Activated gamma-delta T cell treated with anti-CD3 and anti-CD28 coated beads, Interleukin-2, amount 50 U/mL, for 16 hours (primary cell): ENCODE results near the gene ADCY7.
A peak's percentile ranks its signal among the peaks of the same experiment; 100 is the strongest.

Experiments used
- DNase-seq: peaks from one replicate; pipeline ENCODE4 v3.0.0-alpha.2; 2020; ENCODE audit warnings: low read depth

ADCY7 gene

GRCh38 chr16:50313596-50314478 lies 47.5 kb downstream of the ADCY7 start:
- DNase-seq: peak; percentile 43

GRCh38 chr16:50314665-50315064 lies 48.3 kb downstream of the ADCY7 start:
- no peak for DNase-seq

- no peak for DNase-seq
These were observed 49.1 kb downstream of the ADCY7 start for GRCh38 chr16:50315346-50315997.

GRCh38 chr16:50316102-50316847 lies 49.9 kb downstream of the ADCY7 start:
- no peak for DNase-seq

GRCh38 chr16:50316848-50317630 lies 50.7 kb downstream of the ADCY7 start:
- DNase-seq: no peak

GRCh38 chr16:50318796-50319578 lies 52.6 kb downstream of the ADCY7 start:
- DNase-seq: no peak

- no peak for DNase-seq
These were observed 54.0 kb downstream of the ADCY7 start for GRCh38 chr16:50320310-50320709.

- no peak for DNase-seq
These were observed 56.0 kb downstream of the ADCY7 start for GRCh38 chr16:50322333-50322732.

GRCh38 chr16:50323335-50324011 lies 57.1 kb downstream of the ADCY7 start:
- DNase-seq: no peak

GRCh38 chr16:50324345-50324744 lies 58.0 kb downstream of the ADCY7 start:
- DNase-seq: no peak

GRCh38 chr16:50326264-50326663 lies 59.9 kb downstream of the ADCY7 start:
- DNase-seq: no peak

- DNase-seq: peak; percentile 56
These were observed 60.6 kb downstream of the ADCY7 start for GRCh38 chr16:50326835-50327465.

GRCh38 chr16:50329446-50330189 lies 63.3 kb downstream of the ADCY7 start:
- DNase-seq: no peak

- DNase-seq: no peak
These were observed 65.2 kb downstream of the ADCY7 start for GRCh38 chr16:50331570-50331969.

GRCh38 chr16:50332599-50332998 lies 66.2 kb downstream of the ADCY7 start:
- DNase-seq: no peak

- no peak for DNase-seq
These were observed 68.0 kb downstream of the ADCY7 start for GRCh38 chr16:50334106-50334975.

- peak; percentile 43 for DNase-seq
These were observed 69.0 kb downstream of the ADCY7 start for GRCh38 chr16:50335196-50335958.

GRCh38 chr16:50336884-50337283 lies 70.5 kb downstream of the ADCY7 start:
- DNase-seq: no peak
